Globus pallidus (tissue), 1 donor: Measurements from ENCODE around the gene SERPING1.

Source experiments
- DNase-seq: peaks from one replicate; pipeline ENCODE4 v3.0.0-alpha.2; 2015; ENCODE audit warnings: low spot score

Gene SERPING1

GRCh38 chr11:57597916-57598830 is 688 bp downstream of the SERPING1 start:
- peak; percentile 31 for DNase-seq

- no peak for DNase-seq
These were observed 1.3 kb downstream of the SERPING1 start for GRCh38 chr11:57598831-57599155.

GRCh38 chr11:57599381-57599780 is 1.9 kb downstream of the SERPING1 start:
- no peak for DNase-seq

GRCh38 chr11:57601297-57601696 is 3.8 kb downstream of the SERPING1 start:
- no peak for DNase-seq

- no peak for DNase-seq
These were observed 7.0 kb downstream of the SERPING1 start for GRCh38 chr11:57604296-57605027.

- DNase-seq, result no peak
These were observed 7.5 kb downstream of the SERPING1 start for GRCh38 chr11:57605028-57605420.

GRCh38 chr11:57610170-57610569 is 12.7 kb downstream of the SERPING1 start:
- no peak for DNase-seq

- no peak for DNase-seq
These were observed 16.8 kb downstream of the SERPING1 start for GRCh38 chr11:57614234-57614772.

- no peak for DNase-seq
These were observed 17.8 kb downstream of the SERPING1 start for GRCh38 chr11:57615308-57615707.

- no peak for DNase-seq
These were observed 19.1 kb downstream of the SERPING1 start for GRCh38 chr11:57616595-57616994.

- no peak for DNase-seq
These were observed 21.0 kb downstream of the SERPING1 start for GRCh38 chr11:57618438-57618837.

GRCh38 chr11:57619331-57619730 is 21.8 kb downstream of the SERPING1 start:
- DNase-seq, result no peak

GRCh38 chr11:57620467-57620866 is 23.0 kb downstream of the SERPING1 start:
- no peak for DNase-seq

- no peak for DNase-seq
These were observed 24.8 kb downstream of the SERPING1 start for GRCh38 chr11:57622263-57622662.

- DNase-seq, result no peak
These were observed 27.4 kb downstream of the SERPING1 start for GRCh38 chr11:57624864-57625263.

GRCh38 chr11:57626895-57627294 is 29.4 kb downstream of the SERPING1 start:
- DNase-seq, result no peak

GRCh38 chr11:57630171-57630570 is 32.7 kb downstream of the SERPING1 start:
- no peak for DNase-seq

GRCh38 chr11:57632116-57632515 is 34.6 kb downstream of the SERPING1 start:
- no peak for DNase-seq

GRCh38 chr11:57633394-57634070 is 36.0 kb downstream of the SERPING1 start:
- no peak for DNase-seq

- no peak for DNase-seq
These were observed 36.8 kb downstream of the SERPING1 start for GRCh38 chr11:57634311-57634710.

- no peak for DNase-seq
These were observed 37.8 kb downstream of the SERPING1 start for GRCh38 chr11:57635246-57635645.

- DNase-seq, result no peak
These were observed 40.1 kb downstream of the SERPING1 start for GRCh38 chr11:57637626-57638004.
